ENCODE results near the gene TOMM40L.

The TOMM40L gene

DNA sequence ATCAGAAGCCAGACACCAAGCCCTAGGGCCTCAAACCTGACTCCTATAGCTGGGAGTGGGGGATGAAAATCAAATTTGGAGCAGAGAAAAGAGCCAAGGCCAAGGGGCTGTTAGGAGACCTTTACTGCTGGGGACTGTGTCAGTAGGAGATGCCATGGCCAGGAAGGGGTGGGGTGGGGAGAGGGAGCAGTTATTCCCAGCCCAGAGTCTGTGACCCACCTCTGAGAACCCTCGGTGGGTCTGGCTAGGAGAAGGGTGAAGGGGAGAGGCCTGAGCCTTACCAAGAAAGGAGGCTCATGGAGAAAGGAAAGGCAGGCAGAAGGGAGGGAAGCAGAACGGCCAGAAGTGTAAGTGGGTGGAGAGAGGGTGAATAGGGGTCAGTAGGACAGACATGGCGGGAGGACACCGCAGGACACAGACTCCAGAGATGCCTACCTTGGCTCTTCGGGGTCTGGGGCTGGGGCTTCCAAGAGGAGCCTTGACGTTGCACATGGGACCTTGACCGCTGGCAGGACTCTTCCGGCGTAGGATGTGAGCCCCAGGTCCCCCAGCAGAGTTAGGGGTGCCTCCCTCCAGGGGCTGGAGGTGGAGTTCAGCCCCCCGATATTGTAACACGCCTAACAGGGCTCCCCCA, 28.2 kb upstream of the TOMM40L start:
- no peak for DNase-seq

DNA sequence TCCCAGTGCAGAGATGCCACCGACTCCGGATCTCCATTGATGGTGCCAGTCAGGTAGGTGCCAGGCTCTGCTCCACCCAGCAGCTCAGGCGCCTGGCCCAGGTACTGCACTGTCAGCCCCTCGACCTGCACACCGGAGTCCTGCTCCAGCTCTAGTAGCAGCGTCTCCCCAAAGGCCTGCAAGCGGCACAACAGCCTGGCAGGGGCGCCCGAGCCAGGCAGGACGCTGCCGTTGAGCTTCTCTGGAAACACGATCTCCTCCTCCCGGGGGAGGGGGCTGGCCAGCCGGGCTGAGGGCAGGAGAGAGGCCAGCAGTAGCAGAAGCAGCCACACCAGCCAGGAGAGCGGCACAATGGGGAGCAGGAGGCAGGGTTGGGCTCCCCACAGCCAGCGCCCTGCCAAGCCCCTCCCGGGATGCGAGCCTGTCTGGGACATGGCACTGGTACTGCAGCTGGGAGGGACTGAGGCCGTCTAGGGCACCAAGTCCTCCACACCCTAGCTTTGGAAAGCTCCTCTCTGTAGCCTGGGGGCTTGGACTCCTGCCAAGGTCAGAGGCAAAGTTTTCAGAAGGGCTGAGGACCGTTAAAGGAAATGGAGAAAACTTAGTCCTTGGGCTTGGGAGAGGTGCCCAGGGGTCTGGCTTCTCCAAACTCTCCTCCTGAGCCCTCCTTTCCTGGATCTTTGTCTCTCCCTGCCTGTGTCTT, 27.5 kb upstream of the TOMM40L start:
- DNase-seq: no peak

DNA sequence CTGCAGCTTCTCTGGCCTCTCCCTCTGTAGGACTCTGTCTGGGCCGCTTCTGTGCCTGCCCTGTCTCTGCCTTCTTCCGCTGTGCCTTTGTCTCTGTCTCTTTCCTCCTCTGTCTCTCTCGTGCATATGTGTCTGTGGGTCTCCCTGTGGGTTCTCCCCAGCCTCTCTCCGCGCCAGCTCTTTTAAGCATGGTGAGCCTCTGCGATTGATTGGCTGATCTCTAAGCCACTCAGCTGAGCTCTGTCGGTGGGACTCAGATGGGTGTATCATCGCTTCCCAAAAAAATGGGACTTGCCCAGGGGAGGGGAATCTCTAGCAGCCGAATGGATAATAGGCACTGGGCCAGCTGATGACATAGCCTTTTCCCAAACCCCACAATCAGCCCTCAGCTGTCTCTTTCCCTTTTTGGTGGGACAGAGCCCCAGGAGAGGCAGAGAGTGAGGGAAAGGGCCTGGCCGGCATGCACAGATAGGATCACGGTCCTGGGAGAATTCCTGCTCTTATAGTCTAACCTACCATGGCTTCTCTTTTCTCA, 26.9 kb upstream of the TOMM40L start, which contains the start of gene ADAMTS4:
TSS of gene ADAMTS4 (minus strand) at position 158 of the 535 bp plus-strand sequence. CDS start 427 bp downstream, outside the sequence.
- DNase-seq: no peak

DNA sequence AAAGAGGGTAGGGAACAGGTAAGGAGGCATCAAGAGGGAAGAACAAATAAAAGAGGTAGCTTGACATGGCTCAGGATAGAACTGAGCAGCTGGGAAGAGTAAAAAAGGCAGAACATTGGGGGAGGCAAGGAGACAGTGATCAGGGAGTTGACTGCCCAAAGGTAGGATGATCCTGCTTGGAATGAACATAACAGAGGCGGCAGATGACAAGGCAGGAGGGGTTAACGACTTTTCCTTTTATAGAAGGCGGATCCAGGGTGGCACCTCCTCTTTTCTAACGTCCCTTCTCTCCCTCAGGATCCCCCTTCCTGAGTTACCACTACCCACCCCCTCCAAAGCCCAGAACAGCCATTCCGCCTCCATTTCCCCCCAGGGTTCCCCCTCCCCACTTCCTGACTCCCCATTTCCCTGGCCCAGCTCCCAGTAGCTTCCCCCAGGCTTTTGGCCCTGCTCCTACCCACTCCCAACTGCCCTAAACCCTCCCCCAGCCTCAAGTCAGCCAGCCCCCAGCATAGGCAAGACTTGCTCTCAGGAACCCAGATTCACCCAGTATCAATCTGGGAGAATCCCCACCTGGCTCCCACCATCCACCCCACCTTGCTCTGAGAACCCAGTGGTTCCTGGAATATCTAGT, 26.2 kb upstream of the TOMM40L start:
- no peak for DNase-seq

DNA sequence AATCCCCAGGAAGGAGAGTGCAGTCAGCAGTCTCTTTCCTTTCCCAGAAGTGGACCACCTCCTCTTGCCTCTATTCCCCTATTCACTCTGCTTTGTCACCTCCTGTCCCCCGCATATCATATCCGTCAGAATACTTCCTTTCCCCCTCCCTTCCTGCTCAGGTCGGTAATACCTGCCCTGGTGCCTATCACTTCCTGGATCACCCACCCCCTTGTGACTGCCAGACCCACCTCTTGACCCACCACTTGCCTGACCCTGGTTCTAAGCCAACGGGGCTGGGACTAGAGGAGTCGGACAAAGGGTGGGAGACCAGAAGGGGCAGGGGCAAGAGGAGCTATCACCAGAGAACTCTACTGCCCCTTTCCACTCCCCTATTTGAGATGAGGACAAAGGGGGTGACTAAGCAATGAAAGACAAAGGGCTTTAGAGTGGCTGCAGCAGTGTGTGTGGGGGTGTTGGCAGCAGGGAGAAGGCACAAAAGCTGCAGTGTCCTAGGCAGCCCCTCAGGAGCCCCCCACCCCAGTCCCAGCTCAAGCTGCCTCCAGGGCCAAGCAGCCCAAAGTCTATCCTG, 25.4 kb upstream of the TOMM40L start:
- DNase-seq: no peak

DNA sequence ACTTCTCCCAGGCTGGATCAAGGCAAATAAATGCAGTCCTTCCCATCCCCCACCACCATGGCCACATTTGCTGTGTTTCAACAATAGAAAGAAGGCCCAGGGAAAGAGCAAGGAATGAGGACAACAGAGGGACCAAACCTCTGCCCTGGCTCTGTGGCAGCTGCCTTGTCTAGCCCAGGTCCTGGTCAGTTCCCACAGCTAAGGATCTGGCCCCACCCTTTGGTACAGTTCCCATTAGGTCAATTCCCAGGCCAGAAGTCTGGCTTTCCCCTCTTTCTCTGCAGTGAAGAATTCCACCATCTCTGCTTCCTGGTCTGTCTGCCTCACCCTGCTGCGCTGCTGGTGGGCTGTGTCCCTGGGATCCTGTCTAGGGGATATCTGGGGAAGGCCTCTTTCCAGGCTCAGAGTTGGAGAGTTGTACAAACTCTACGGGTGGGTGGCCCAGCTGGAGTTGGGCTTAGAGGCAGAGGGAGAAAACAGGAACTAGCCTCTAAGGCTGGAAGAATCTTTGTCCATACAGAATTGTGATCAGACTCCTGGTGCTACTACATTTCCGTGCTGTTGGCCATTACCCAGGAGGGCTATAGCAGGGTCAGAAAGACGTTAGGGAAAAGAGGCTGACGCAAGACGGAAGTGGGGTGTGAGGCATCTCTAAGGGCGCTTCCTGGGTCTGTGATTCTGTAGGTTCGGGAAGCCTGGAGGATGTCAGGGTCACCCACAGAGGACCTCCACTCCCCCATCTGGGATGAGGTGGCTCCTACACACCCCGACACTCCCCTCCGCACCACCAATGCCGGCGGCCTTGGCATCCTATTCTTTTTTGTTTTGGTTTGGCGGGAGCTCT, 24.6 kb upstream of the TOMM40L start:
- no peak for DNase-seq

DNA sequence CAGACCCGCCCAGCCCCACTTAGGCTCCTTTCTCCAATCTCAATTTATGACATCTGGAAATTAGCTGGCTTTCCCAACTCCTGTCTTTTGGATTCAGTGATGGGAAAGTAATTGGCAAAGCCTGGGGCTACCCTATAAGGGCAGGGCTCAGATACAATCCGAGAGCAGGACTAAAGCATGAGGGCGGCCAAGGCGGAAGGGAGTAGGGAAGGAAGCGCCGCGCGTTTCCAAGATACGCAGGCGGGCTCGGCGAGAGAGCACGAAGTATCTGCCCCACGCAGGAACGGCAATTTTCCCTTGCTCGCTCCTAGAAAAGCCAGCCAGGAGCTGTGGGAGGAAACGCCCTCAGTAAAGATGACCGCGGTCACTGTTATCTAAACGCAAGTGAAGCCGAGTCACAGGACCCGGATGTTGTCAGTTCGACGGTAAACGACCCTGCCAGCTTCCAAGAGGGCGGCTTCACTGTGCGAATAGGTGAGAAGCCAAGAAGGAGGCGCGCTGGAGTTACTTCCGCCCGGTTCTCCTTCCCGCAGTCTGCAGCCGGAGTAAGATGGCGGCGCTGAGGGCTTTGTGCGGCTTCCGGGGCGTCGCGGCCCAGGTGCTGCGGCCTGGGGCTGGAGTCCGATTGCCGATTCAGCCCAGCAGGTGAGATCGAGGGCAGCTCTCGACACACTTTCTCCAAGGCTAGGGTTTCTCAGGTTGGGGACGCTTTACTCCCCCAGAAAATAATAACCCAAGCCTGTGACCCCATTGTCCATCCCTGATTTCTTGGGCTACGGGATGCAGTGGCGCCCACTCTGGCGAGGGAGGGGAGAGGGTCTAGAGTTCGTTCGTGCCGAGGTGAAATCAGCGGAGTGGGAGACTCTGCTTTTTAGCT, 23.8 kb upstream of the TOMM40L start, which contains the start of gene NDUFS2:
TSS of gene NDUFS2 (plus strand) at position 532 of the 877 bp plus-strand sequence. CDS start at position 551, 19 bp downstream.
- peak; percentile 99 for DNase-seq

DNA sequence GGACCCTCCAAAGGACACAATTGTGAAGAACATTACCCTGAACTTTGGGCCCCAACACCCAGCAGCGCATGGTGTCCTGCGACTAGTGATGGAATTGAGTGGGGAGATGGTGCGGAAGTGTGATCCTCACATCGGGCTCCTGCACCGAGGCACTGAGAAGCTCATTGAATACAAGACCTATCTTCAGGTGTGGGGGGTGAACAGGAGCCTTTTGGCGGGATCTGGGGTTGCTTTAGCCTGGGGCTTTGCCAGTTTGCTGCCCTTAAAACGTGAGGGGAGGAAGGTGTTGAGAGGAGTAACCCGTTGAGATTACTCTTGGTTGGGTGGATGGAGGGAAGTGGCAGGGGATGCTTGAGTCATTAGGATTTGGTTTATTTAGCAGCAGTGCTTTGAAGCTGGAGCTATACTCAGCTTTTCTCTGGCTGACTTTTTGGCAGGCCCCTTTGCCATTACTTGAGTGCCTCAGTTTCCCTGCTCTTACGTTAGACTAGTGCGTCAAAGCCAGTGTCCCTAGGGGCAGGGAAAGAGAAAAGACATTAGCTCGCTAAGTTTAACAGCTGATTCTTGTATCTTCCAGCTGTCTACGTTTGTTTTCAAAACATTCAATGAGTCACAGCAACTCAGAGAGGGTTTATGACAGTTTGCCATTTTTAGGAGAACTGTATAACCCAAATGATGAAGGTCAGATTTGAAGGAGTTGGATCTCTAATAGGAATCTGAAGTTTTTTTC, 19.3 kb upstream of the TOMM40L start:
- no peak for DNase-seq

DNA sequence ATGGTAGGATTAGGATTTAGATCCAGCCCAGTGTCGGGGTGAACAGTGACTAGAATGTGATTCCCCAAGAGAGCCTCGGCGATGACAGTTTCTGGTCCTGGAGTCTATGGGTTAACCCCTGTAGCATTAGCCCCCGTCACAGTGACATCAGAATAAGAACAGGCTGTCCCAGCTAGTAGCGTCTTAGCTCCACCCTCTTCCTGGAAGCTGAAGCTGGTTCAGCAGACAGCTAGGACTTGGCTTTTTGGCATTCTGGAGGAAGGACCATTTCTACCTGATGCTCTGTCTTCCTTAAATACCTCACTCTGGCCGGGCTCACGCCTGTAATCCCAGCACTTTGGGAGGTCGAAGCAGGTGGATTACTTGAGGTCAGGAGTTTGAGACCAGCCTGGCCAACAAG, 18.7 kb upstream of the TOMM40L start:
- DNase-seq: no peak

DNA sequence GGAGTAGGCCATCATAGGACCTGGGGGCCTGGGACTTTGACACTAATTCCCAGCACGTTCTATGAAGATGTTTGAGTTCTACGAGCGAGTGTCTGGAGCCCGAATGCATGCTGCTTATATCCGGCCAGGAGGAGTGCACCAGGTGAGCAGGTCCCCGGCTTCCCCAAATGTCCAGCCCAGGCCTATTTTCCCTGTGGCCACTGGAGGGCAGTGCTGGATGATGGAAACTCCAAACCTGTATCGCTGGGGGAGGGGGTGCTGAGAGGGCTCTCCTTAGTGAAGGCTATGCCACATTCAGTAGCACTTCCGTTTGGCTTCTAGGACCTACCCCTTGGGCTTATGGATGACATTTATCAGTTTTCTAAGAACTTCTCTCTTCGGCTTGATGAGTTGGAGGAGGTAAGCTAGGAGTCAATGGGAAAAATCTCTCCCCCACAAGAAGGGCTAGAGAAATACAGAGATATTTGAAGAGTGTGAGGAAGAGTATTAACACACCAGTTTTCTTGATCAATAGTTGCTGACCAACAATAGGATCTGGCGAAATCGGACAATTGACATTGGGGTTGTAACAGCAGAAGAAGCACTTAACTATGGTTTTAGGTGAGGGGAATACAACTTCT, 16.0 kb upstream of the TOMM40L start:
- peak; percentile 84 for DNase-seq

DNA sequence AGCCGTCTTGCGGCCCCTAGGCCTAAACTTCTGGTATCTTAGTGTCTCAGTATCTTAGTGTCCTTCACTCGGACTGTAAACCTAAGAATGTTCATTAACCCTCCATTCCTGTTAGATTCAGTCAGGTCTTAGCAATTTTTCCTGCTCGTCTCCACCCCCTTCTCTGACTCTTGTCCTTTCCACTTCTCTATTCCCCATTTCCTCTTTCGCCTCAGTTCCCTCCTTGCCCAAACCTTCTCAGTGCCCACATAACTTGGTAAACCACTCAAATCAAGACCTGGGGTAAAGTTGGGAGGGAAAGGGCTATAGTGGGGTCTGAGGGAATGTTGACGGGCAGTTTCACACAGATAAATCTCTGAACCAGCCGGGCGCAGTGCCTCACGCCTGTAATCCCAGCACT, 11.5 kb upstream of the TOMM40L start:
- no peak for DNase-seq

DNA sequence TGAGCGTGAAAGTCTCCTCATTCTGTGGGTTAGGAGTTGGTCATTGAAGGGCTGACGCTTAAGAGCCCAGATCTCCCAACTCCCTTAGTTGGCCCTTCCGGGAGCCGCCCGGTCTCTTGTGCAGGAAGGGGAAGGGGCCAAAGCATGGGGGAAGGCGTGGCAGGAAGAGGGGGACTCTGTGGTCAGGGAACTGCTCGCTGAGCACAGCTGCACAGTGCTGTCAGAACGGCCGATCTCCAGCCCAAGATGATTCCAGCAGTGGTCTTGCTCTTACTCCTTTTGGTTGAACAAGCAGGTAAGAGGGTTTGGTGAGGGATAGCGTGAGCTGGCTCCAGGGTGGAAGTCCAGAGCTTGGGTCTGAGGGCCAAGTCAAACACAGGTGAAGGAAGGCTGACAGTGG, 10.8 kb upstream of the TOMM40L start, which contains the start of gene FCER1G:
TSS of gene FCER1G (plus strand) at position 220 of the 400 bp plus-strand sequence. CDS start at position 247, 27 bp downstream.
- DNase-seq: no peak

DNA sequence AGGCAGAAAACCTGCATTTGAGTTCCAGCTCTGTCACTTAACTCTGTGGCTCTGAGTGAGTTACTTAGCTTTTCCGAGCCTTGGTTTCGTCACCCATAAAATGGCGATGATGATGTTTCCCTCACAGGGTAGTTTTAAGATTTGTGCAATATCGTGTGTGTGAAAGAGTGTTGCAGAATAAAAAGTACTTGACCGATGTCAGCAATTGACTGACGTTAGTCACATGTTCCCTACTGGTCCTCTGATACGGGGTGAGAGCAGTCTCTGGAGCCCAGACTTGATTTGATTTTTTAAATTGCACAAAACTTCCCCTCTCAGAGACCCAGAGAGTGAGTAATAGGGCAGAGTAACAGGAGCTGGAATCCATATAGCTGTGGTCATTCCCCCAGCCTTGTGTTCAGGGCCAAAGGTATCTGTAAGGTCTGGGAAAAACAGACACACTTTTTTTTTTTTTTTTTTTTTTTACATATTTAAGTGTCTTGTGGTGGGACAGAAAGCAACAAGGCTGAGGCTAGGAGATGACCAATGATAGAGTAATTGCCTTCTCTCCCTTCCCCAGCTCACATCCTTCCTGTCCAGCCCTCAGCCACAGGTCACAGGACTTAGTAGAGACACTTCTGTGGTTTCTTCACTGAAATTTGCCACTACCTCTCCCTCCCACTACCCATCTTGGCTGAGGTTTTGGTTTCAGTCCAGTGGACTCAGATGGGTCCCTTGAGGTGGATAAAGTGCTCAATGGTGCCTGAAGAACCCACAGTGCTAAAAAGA, 8.7 kb upstream of the TOMM40L start:
- DNase-seq: no peak

DNA sequence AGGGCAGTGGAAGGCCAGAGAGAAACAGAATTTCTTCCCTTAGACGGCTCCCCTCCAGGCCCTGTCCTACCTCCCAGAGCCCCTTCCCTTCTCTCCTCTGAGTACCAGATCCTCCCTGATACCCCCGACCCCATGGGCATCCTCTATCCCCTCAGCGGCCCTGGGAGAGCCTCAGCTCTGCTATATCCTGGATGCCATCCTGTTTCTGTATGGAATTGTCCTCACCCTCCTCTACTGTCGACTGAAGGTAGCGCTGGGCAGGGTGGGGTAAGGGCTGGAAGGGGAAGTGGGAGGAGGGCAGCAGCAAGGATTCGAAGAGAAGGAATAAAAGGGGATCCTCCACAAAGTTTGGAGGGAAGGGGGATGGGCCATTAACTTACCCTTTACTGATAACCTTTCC, 8.0 kb upstream of the TOMM40L start:
- DNase-seq: no peak

DNA sequence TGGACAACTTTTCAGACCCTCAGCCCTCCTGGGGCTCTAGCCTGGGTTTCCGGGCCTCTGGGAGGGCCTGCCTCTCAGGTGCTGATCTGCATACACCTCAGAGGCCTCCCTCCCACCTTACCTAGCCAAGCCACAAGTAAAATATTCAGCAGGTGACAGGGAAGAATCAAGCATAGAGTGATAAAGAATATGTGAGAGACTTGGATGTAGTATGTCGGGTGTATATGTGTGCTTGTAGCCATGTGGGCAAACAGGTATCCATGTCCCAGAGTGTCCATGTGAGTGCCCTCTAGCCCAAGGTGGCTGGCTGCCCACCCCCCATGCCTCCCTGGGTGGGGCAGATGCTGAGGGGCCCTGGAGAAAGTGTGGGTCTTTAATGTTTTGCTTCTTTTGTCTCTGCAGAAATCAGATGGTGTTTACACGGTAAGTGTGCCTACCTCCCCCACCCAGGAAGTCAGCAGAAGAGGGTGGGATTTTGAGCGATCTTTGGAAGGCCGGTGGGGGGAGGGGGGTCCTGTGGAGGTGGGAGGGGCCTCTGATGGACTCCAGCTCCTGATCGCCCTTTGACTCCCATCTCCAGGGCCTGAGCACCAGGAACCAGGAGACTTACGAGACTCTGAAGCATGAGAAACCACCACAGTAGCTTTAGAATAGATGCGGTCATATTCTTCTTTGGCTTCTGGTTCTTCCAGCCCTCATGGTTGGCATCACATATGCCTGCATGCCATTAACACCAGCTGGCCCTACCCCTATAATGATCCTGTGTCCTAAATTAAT, 7.4 kb upstream of the TOMM40L start:
- DNase-seq: no peak

DNA sequence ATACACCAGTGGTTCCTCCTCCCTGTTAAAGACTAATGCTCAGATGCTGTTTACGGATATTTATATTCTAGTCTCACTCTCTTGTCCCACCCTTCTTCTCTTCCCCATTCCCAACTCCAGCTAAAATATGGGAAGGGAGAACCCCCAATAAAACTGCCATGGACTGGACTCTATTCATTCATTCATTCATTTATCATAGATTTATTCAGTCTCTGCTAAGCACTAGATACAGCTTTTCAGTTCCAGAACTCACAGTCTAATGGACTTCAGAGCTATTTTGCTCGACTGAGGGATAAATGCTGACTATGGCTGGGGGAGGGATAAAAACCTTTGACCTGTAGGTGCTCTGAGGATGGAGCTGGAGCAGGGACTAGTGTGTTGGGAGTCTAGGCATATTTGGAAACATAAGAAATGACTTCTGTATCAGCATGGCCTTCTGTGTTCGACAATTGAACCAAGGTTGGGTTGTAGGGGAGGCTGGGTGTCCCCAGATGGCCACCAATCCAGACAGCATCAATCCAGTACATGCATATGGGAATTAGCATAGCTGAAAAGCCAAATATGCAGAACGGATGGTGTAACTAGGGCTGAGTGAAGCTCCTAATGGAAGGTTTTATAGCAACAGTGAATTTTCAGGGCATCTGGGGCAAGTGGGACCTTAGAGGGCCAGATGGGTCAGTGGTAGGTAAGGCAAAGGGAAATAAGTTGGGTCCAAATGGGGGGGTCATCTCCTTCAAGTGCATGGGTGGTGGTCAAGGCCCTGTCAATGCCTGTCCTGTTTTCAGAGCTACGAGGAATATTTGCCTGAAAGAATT, 6.6 kb upstream of the TOMM40L start:
- no peak for DNase-seq

DNA sequence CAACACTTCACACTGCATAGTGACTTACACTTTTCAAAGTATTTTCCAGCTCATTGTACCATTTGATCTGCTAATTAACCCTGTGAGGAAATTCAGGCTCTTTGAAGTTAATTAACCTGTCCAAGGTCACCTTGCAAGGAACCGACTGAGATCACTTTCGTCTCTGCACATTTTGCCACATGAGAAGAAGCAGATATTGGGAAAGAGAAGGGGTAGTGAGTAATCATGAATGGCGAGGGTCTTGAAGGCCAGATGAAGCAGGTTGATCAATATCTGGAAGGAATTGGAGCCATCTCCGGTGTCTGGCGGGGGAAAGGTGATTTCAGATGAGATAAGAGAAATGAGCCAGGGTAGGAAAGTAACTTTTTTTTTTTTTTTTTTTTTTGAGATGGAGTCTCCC, 5.9 kb upstream of the TOMM40L start:
- DNase-seq: no peak

Measured in COR-L47 (cell line).